ENCODE data around the gene ASIC3. TPM values are rescaled to one million over a fixed set of nuclear protein-coding genes. Genes with fewer than 3 reads are reported as not detected.

The ASIC3 gene
- polyA plus RNA-seq, 1 donor (not counting 4 experiments of a cell fraction or from before 2014, with no cell fraction given): 0.35 TPM

GRCh38 chr7:150999497-151000230, 48.7 kb upstream of the ASIC3 start:
- TF ChIP-seq EZH2 (IDR thresholded peaks at IDR 0.05; ENCODE audit: low read length) (no peak), CTCF (optimal IDR thresholded peaks at IDR 0.05 in 1 of 3, IDR thresholded peaks at IDR 0.05 in 1 of 3, conservative IDR thresholded peaks at IDR 0.05 in 1 of 3; ENCODE audit: extremely low read depth in 1 of 3, insufficient read depth in 2 of 3, low read length in 3 of 3) (no peak)
- no peaks in the 10 kb centered on the region for H3K36me3 ChIP-seq (ENCODE audit: control insufficient read depth in 2 of 2, extremely low read depth in 1 of 2, insufficient read depth in 2 of 2, low read length in 2 of 2)
- H2AFZ ChIP-seq (ENCODE audit: control insufficient read depth, low read length): no peak overlapping the region
- H3K4me1 ChIP-seq (ENCODE audit: control insufficient read depth, extremely low read depth, insufficient read depth, low read length): peaks cover 4% of the 10 kb centered on the region
- no peaks in the 10 kb centered on the region for H4K20me1 ChIP-seq (ENCODE audit: control insufficient read depth, extremely low read depth, insufficient read depth, low read length)
- no peaks in the 10 kb centered on the region for H3K9me1 ChIP-seq (ENCODE audit: control insufficient read depth, extremely low read depth, insufficient read depth, low read length)
- no peak for FAIRE-seq
- H3K27ac ChIP-seq (ENCODE audit: control insufficient read depth, insufficient read depth, low read length): no peak overlapping the region
- no peak overlapping the region for H3K9ac ChIP-seq (ENCODE audit: control insufficient read depth, extremely low read depth, insufficient read depth, low read length)
- no peak overlapping the region for H3K4me2 ChIP-seq (ENCODE audit: control insufficient read depth, extremely low read depth, insufficient read depth, low read depth, low read length)
- H3K9me3 ChIP-seq (ENCODE audit: control insufficient read depth, low read depth, low read length): no peaks in the 10 kb centered on the region
- dilution Hi-C loops (cut with MboI; ENCODE audit: extremely low pct_ligation_motif_present, low sequenced_read_pairs): no loop called here
- no peak overlapping the region for H3K4me3 ChIP-seq (ENCODE audit: control insufficient read depth in 2 of 3, extremely low read depth in 1 of 3, insufficient read depth in 2 of 3, low read depth in 1 of 3, low read length in 3 of 3)
- H3K27me3 ChIP-seq (ENCODE audit: control insufficient read depth, extremely low read depth, insufficient read depth, low read length): no peaks in the 10 kb centered on the region
- no peaks in the 10 kb centered on the region for H3K79me2 ChIP-seq (ENCODE audit: control insufficient read depth, insufficient read depth, low read length)
- DNase-seq (ENCODE audit: low read depth, low spot score): no peak

GRCh38 chr7:151000897-151001495, 47.3 kb upstream of the ASIC3 start:
- Histone ChIP-seq H3K36me3 (ENCODE audit: control insufficient read depth in 2 of 2, extremely low read depth in 1 of 2, insufficient read depth in 2 of 2, low read length in 2 of 2) (no peaks in the 10 kb centered on the region), H3K9ac (ENCODE audit: control insufficient read depth, extremely low read depth, insufficient read depth, low read length) (no peak overlapping the region), H3K4me3 (ENCODE audit: control insufficient read depth in 2 of 3, extremely low read depth in 1 of 3, insufficient read depth in 2 of 3, low read depth in 1 of 3, low read length in 3 of 3) (no peak overlapping the region), H3K9me3 (ENCODE audit: control insufficient read depth, low read depth, low read length) (no peaks in the 10 kb centered on the region), H3K9me1 (ENCODE audit: control insufficient read depth, extremely low read depth, insufficient read depth, low read length) (no peaks in the 10 kb centered on the region), H3K4me1 (ENCODE audit: control insufficient read depth, extremely low read depth, insufficient read depth, low read length) (peaks cover 4% of the 10 kb centered on the region), H3K27me3 (ENCODE audit: control insufficient read depth, extremely low read depth, insufficient read depth, low read length) (peaks cover 3% of the 10 kb centered on the region), H2AFZ (ENCODE audit: control insufficient read depth, low read length) (no peak overlapping the region), H3K4me2 (ENCODE audit: control insufficient read depth, extremely low read depth, insufficient read depth, low read depth, low read length) (no peak overlapping the region), H3K79me2 (ENCODE audit: control insufficient read depth, insufficient read depth, low read length) (no peaks in the 10 kb centered on the region), H3K27ac (ENCODE audit: control insufficient read depth, insufficient read depth, low read length) (no peak overlapping the region), H4K20me1 (ENCODE audit: control insufficient read depth, extremely low read depth, insufficient read depth, low read length) (no peaks in the 10 kb centered on the region)
- FAIRE-seq (no peak), DNase-seq (ENCODE audit: low read depth, low spot score) (no peak)
- dilution Hi-C loops (cut with MboI; ENCODE audit: extremely low pct_ligation_motif_present, low sequenced_read_pairs): no loop called here
- TF ChIP-seq EZH2 (IDR thresholded peaks at IDR 0.05; ENCODE audit: low read length) (no peak), CTCF (optimal IDR thresholded peaks at IDR 0.05 in 1 of 3, IDR thresholded peaks at IDR 0.05 in 1 of 3, conservative IDR thresholded peaks at IDR 0.05 in 1 of 3; ENCODE audit: extremely low read depth in 1 of 3, insufficient read depth in 2 of 3, low read length in 3 of 3) (no peak)
